GM19372 (cell line): ENCODE results near the gene ADAMTS15.
A peak's percentile ranks its signal among the peaks of the same experiment; 100 is the strongest.

Experiments used
- ATAC-seq: cut with Tn5 transposase; IDR thresholded peaks from one replicate; pipeline ENCODE4 v1.9.1; 2021; ENCODE audit warnings: mild to moderate bottlenecking, low read depth, moderate library complexity; ENCODE audit not compliant: unreplicated experiment

The ADAMTS15 gene

DNA sequence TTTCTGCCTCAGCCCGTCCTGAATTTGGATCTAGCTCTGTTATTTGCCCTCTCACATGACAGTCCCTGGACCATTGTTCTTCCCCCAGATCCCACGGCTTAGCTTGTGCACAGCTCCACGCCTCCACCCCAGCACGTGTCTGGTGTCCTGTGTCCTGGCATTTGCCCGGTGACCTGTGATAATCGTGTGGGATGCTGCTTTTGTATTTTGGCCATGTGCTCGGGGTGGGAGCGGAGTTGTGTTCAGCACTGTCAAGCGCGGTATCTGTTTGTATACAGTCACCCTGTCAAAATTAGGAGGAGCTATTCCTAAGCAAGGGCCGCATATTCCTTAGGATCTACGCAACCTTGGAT, 31.9 kb upstream of the ADAMTS15 start:
- ATAC-seq = no peak

DNA sequence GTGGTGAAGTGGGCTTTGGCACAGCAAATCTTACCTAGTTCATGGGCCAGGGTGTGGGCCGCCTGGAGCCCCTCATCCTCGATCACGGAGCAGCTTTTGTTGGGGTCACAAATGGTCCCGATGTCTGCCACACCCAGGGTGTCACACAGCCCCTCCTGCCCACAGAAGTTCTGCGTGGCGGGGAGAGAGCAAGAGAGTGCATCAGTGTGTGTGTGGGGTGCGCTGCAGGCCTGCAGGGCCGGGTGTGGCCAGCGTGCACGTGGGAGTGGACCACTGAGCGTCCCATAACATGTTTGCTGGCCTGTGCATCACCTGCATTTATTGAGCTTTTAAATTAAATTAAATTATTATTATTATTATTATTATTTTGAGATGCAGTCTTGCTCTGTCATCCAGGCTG, 31.5 kb upstream of the ADAMTS15 start:
- ATAC-seq = no peak

DNA sequence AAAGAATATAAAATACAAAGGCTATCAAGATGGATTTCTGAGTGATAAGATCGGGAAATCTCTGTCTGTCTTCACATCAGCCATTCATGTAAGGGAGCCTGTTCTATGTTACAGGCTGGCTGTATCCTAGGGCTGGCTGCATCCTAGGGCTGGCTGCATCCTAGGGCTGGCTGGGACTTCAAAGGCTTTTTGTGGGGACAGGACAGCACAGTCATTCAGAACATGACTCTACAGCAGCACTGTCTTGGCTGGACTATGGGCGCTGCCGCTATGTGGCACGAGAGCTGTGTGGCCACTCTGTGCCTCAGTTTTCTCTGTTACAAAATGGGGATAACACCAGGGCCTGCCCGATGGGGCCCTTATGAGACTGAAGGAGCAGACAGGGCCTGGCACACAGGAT, 30.2 kb upstream of the ADAMTS15 start:
- no peak for ATAC-seq

DNA sequence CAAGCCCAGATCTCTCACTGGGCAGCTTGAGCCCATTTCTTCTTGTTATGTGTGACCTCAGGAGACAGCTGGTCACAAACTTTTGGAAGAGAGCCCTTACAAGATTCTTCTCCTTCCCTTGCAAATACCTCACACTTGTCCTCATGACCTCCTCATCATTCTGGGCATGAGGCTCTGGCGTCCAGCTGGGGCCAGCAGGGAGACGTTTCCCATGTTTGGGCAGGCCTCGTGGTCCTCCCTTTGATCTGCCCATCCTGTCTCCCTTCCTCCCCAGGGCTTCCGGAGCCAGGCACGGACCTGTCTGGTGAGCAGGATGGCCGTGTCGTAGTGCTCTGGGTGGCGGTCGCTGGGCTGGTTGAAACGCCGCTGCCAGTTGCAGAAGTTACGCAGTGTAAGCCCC, 29.7 kb upstream of the ADAMTS15 start:
- ATAC-seq = no peak

DNA sequence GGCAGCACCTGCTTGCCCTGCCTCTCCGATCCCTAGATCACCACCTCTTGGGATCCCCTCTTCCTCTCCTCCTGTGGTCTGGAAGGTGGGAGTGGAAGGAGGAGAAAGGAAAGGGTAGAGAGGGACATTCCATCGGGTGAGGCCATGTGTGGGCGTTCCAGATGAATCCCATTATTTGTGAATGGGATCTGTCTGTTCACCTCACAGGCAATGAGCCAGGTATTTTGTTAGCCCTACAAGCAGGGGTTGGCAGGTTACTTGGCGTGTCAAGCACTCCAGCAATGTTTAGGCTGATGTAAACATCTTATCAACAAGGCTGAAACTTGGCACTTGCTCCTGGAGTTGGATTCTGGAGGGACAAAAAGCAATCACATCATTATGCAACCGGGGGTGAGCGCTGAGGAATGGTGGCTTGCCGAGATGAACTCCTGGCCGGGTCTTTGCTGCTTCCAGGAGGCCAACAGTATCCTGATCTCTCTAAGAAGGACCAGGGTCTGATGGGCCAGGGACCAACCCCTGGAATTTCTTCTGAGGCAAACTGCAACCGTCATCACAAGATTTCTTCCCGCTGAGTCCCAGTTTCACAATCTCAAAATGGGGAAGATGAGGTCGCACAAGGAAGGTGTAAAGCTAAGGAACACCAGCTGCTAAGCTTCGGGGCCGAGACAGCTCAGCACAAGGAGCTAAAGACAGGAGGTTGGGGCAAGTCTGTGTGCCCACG, 27.8 kb upstream of the ADAMTS15 start:
- no peak for ATAC-seq

DNA sequence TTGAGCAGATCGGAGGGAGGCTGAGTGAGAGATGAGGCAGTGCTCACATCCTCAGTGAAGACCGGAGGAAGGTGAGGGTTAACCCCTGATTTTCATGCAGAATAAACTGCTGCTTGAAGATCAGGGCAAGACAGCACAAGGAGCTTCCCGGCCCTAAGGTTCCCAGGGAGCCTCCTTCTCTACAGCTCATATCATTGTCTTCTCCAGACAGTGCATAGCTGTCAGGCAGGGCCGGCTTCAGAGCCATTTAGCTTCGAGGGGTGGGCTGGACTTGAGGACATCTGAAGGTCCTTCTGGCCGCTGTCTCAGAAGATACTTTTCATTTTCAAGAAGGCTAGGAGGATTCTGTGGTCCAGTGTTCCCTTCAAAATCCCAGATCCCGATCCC, 27.3 kb upstream of the ADAMTS15 start:
- no peak for ATAC-seq

DNA sequence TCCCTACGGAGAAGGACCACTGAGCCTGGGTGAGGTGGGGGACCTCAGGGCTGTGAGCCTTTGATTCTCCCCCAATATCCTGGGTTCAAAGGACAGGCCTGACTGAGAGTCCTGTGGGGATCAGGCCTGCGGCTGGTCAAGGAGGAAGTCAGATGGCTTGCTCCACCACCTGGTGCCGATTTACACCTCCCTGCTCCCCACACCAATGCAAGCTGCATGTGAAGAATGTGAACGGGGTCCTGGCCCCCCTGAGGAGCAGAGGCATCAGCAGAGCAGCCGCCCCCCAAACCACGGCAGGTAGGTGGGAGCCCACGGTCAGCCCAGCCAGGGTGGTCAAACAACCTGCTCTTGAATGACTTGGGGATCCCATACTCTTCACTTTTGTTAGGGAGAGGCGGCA, 26.7 kb upstream of the ADAMTS15 start:
- no peak for ATAC-seq

DNA sequence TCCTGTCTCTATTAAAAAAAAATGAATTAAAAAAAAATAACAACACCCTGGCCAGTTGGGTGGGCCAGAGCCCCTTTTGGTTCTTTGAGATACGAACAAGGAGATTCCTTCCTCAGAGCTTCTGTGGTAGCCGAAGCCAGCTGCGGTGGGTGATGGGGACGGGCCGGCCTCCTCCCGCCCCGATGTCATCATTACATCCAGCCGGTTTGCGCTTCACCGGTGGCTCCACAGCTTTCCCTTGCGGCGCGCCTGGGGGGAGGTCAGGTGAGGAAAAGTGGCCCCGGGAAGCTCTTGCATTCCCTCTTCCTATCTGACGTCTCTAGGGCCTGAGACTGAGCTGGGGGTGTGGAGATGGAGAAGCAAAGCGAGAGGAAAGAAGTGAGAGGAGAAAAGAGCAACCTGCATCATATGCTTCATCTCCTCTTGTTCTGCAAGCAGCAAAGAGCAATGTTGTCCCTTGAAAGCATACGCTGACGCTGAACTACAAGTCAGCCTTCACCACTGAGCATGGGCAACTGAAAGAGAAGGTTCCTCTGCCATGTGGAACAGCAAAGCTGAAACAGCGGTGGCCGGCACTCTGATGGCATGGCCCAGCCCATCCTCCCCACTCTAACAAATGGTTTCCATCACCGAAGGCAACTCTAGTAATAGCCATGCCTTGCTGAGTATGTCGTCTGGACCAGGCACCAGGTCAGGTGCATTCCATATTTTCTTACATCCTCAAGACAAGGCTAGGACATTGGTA, 26.0 kb upstream of the ADAMTS15 start:
- ATAC-seq = no peak

DNA sequence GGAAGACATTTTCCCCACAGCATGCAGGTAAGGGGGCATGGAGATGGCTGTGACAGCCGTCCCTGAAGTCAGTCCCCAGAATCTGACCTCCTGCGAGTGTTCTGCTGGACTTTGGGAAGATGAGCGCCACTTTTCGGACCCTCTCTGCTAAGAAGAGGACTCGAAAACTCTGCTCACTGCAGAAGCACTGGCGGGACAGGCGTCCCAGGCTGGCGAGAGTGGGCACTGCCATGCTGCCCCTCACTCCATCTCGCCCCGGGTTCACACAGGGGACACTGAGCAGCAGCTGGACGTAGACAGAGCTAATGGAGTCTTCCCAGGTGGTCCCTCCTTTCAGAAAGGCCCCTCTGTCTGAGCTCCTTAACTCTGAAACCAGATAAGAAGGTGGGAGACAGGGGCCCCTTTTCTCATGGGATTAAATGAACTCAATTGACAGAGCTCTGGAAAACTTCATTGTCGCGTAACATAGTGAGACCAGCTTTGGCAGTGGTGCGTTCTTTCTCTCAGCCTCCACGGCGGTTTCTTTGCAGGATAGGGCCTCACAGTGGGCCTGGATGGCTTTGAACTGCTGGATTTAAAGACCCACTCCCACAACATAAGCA, 24.8 kb upstream of the ADAMTS15 start:
- no peak for ATAC-seq

DNA sequence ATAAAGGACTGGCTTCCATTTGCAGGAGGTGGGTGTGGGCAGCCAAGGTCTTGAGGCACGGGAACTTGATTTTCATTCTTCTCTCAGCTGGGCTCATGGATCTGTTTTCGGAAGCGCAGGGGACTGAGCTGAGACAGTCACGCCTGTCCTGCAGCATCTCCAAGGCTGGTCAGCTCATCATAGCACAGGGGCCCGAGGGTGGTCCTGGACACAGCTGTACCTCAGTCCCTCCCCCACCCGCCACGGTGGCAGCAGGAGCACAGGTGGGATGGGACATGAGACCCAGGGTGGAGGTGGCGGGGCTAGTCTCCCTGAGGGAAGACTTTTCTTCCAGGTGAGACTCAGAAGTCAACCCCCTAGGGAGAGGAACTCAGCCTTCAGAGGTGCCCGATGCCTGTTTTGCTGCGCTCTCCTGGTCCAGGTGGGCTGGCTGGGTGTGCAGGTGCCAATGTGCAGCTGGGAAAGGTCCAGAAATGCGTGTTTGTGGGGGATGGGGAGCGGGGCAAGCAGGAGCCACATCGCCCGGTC, 23.8 kb upstream of the ADAMTS15 start:
- no peak for ATAC-seq

DNA sequence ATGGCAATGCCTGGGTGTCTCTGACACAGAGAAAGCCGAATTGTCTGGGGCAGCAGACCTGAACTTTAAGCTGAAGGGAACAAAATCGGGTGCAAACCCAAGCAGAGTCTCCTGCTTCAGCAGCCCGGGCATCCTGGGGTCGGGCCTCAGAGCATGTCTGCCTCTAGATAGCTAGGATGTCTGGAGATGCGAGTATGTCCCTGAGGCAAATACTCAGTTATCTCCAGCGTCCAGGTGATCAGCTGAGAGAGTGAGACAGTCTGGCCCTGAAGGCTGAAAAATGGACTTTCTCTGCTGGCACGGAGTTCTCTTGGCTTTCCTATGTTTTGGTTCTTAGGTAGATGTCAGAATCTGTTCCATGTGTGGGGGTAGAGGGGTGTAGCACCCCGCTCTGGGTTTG, 23.3 kb upstream of the ADAMTS15 start:
- no peak for ATAC-seq

DNA sequence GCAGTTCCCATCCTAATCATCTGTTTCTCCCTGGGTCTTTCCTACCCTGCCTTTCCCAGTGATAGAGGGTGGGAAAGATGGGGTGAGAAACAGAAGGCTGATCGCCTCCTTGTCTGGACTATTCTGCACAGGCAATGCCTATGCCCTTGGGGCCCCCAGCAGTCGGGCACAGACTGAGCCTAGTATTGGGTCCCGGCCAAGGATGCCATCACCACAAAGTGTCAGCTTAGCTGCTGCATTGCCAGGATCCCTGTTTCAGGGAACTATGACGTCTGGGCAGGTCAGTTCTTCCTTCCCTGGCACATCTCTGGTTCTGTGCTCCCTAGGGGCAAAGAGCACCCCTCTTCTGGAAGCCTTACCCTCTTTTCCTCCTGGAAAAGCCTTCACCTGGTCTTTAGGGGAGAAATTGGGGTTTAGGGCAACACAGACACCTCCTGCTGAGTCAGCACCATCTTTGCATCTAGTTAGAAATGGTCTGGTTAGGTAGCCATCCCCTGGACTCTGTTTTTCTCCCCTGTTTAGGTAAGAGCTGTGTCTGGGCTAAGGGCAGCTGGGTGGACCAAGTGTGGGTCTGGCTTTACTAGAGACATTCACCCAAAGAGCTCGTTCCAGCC, 22.1 kb upstream of the ADAMTS15 start:
- no peak for ATAC-seq

DNA sequence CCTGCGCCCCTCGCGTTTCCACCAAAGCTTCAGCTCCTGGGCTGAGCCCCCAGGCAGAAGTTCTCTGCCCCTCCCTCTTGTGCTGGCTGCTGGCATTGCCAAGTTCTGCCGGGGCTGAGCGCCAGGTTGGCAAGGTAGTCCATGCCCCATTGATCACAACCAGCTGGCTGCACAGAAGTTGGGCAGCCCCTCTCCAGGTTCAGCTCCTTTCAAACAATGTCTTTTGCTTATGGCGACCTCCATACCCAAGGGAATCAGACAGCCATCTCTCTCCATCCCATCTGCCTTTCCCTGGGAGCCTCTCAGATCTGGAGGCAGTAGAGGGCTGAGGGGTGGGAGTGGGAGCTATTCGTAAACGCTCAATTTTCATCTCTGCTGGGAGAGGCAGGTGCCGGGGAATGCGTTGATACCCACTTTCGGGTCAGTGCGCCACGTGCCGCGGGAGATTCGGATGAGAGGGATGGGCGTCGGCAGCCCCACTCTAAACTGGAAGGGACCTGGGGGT, 21.6 kb upstream of the ADAMTS15 start:
- ATAC-seq = no peak

DNA sequence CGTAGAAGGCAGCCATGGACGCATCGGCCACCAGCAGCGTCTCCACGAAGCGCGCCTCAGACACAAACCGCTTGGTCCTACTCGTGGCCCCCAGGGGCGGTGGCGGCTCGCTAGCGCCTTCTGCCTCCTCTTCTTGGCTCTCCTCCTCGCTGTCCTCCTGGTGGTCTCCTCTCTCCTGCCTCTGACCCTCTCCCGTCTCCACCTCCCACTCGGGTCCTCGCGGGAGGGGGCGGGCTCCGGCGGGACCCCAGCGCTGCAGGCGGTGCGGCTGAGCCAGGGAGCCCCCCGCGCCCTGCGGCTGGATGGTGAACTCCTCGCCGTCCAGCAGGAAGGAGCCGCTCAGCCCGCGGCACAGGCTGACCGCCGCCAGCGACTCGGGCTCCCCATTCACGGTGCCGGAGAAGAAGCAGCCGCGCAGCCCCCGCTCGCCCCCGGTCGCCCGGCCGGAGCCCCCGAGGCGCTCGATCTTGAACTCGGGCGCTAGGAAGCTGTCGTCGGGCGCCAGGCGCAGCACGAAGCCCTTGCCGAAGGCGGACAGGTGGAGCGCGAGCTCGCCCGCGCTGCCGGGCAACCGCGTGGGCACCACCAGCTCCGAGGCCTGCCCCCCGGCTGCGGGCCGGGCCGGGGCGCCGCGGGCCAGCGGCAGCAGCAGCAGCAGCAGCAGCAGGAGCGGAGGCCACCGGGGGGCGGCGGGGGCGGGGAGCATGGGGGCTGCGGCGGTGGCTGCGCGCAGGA, 20.7 kb upstream of the ADAMTS15 start:
- ATAC-seq = no peak

DNA sequence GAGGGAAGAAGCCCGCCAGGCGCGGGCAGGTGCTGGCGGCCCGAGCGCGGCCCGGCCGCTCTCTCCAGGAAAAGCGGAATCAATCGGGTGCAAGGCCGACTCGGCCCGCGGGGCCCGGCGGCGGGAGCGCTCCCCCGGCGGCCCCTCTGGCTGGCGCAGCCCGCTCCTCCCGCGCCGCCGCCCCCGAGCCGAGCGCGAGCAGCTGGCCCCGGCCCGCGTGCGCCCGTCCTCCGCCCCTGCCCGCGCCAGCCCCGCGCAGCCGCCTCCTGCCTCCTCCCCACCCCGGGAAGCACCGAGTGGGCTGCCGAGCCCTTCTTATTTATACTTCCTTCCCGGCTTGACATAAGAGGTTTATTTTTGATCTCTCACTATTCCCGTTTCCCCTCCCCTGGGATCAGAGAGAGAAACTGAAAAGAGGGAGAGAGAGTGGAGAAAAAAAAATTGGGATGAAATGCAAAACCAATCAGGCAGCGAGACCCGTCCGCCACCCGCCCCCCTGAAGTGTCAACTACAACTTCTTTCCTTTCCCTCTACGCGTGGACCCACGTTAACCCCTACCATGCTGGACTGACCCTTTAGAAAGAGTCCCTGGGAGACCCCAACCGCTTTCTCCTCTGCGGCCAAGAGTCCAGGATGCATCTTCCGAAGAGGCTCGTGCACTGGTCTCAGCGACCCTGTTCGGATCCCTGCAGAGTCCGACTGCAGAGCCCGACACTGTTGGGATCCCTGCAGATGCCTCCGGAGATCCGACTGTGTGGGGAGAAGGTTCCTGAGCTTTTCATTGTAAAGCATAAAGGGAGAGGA, 19.9 kb upstream of the ADAMTS15 start, which contains the start of gene ADAMTS8:
Gene ADAMTS8 (minus strand): TSS at position 294 of the 804 bp plus-strand sequence. CDS start 323 bp downstream, outside the sequence.
- ATAC-seq = no peak

DNA sequence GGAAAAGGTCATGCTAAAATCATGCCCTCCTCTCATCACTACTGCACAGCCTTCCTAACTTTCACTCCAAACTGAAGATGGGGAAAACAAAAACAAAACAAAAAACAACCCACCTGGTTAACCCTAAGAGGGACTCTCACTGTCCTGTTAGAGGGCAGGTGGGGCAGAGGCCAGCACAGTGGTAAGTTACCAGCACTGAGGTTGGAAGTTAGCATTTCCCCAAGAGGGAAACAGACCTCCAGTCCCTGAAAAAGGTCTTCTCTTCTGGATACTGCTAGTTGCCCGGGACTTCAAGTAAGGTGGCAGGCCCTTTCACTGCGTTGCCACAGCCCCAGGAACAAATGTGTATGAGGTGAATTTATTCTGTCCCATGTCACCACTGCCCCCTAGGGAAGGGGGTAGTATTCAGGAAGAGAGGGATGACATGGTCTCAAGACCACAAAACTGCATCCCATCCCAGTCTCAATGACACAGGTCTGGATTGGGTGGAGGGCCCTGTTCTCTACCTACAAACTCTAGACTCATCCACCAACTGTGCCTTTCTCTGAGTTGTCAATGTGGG, 19.2 kb upstream of the ADAMTS15 start:
- no peak for ATAC-seq

DNA sequence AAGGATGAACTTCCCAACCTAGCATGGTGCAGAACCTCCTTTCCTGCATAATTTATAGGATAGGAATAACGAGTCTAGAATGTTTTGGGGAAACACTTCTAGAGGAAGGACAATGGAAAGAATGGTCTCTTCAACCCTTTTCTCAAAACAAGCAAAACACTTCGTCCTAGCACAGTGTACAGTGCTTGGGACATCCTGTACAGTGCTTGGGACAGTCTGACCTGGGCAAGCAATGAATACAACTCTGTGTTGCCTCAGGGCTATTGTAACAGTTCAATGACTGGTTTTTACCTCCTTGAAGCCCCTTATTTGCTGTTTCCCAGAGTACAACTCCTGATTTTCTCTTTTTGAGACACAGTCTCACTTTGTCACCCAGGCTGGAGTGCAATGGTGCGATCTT, 18.5 kb upstream of the ADAMTS15 start:
- no peak for ATAC-seq

DNA sequence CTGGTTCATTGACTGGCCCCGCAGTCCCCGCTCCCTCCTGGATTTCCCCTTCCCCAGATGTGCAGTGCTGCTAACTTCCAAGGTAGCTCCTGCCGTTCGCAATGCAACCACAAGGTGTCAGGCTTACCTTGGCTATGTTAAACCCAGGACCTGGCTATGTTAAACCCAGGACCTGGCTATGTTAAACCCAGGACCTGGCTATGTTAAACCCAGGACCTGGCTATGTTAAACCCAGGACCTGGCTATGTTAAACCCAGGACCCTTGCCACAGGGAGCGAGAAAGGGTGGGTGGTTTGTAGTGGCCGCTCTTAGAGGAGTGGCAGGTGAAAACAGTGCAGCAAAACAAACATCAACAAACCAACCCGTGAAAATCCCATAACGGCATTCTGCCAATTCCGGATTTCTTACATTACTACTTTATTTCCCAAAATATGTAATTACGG, 17.1 kb upstream of the ADAMTS15 start:
- peak; percentile 33 for ATAC-seq

DNA sequence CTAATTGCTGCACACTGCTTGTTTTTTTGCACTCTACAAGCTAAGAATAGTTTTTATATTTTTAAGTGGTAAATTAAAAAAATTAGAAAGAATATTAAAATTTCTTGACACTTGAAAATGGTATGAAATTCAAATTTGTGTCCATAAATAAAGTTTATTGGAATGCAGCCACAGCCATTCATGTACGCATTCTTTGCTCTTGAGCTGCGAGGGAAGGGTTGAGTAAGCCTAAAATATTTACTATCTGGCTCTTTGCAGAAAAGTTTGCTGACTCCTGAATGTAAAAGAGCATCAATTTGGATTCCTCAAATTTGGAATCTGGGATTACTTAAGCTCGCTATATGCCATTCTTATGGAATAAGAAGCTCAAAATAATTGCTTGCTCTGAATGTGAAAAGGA, 16.6 kb upstream of the ADAMTS15 start:
- ATAC-seq = no peak
